IPS-18a (cell line): ENCODE measurements around the gene BCAN.

Experiments used
- H3K27ac ChIP-seq: one replicate; pipeline ENCODE4 v1.5.1; 2013; ENCODE audit warnings: low read length
- H3K27me3 ChIP-seq: one replicate; pipeline ENCODE4 v1.6.1; 2013; ENCODE audit warnings: mild to moderate bottlenecking, low read length; ENCODE audit not compliant: control insufficient read depth, insufficient read depth
- H3K36me3 ChIP-seq: one replicate; pipeline ENCODE4 v1.6.1; 2013; ENCODE audit warnings: low read depth, low read length; ENCODE audit not compliant: control insufficient read depth
- H3K4me1 ChIP-seq: one replicate; pipeline ENCODE4 v1.6.1; 2013; ENCODE audit warnings: low read depth, low read length; ENCODE audit not compliant: control insufficient read depth
- H3K4me3 ChIP-seq: one replicate; pipeline ENCODE4 v1.5.1; 2013; ENCODE audit warnings: low read length
- H3K9ac ChIP-seq: one replicate; pipeline ENCODE4 v1.6.1; 2013; ENCODE audit warnings: mild to moderate bottlenecking, low read length, moderate library complexity
- H3K9me3 ChIP-seq: one replicate; pipeline ENCODE4 v1.6.1; 2013; ENCODE audit warnings: low read depth, low read length; ENCODE audit not compliant: control insufficient read depth

The BCAN gene

DNA sequence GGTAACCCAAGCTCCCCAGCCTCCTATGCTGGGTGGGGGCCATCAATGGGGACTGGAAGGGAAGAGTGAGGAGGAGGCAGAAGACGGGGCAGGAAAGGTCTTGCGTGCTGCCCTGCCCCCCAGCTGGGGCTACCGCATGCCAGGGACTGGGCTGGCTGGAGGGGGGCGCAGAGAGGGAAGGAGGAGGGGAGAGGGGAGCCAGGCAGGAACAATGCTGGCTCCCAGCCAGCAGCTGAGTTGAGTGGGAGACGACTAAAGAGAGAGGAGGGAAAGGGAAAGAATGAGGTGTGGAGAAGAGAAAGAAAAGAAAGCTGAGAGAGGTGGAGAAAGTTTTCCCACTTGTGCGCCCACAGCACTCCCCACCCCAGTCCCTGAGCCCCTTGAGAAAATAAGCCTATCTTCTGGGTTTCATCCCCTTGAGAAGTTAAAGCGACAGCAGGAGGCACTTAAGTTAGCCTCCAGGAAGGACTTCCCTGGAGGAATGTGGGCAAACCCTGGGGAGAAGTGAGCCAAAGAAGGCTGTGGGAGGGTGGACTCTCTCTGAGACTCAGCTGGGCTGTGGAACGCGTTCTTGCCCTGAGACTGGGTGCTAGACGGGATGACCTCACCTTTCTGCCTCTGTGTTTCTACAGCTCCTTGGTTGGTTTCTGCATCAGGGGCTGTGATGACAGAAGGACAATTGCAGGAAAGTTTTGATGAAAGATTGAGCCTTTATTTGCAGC, 48.2 kb downstream of the BCAN start:
- Histone ChIP-seq H3K9ac (no peak overlapping the region), H3K27ac (no peak overlapping the region), H3K4me3 (peak overlapping the region; percentile 48), H3K36me3 (no peaks in the 10 kb centered on the region), H3K4me1 (peaks cover 53% of the 10 kb centered on the region), H3K9me3 (no peaks in the 10 kb centered on the region), H3K27me3 (peaks cover 20% of the 10 kb centered on the region)

DNA sequence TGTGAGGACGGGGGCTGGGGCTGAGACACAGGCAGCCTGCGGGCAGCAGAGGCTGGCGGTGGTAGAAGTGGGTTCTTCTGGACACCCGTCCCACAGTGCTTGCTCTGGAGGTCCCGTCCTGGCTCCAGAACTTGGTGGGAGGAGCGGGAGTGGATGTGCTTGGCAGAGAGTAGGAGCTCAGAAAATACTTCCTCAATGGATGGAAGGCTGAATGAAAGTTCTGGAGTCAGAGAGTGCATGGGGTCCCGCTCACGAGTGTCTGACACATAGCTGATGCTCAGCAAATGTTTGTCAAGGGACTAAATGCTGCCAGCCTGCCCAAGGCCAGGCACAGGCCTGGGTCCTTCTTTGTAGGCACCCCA, 48.7 kb downstream of the BCAN start:
- Histone ChIP-seq H3K27ac (no peak overlapping the region), H3K9me3 (no peaks in the 10 kb centered on the region), H3K9ac (no peak overlapping the region), H3K36me3 (no peaks in the 10 kb centered on the region), H3K4me1 (peaks cover 53% of the 10 kb centered on the region), H3K27me3 (peaks cover 20% of the 10 kb centered on the region), H3K4me3 (peak overlapping the region; percentile 52)

DNA sequence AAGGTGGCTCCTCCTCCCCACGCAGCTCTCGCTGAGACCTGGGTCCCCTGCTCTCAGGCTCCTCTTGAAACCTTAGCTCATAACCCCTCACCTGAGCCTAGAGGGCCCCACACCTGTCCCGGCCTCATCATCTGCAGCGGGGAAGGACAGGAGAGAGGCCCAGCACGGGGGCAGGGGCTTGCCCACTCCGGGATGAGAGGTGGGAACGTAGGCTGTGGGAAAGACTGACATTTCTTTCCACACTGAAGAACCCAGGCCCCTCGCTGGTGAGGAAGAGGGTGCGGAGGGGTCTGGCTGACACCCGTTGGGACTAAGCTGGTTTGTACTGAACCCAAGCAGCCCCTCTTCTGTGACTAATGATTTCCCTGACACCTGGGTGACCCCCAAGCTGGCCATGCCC, 49.3 kb downstream of the BCAN start:
- Histone ChIP-seq H3K27ac (no peak overlapping the region), H3K36me3 (no peaks in the 10 kb centered on the region), H3K4me1 (peaks cover 53% of the 10 kb centered on the region), H3K9ac (no peak overlapping the region), H3K4me3 (peak overlapping the region; percentile 52), H3K27me3 (peaks cover 20% of the 10 kb centered on the region), H3K9me3 (no peaks in the 10 kb centered on the region)

DNA sequence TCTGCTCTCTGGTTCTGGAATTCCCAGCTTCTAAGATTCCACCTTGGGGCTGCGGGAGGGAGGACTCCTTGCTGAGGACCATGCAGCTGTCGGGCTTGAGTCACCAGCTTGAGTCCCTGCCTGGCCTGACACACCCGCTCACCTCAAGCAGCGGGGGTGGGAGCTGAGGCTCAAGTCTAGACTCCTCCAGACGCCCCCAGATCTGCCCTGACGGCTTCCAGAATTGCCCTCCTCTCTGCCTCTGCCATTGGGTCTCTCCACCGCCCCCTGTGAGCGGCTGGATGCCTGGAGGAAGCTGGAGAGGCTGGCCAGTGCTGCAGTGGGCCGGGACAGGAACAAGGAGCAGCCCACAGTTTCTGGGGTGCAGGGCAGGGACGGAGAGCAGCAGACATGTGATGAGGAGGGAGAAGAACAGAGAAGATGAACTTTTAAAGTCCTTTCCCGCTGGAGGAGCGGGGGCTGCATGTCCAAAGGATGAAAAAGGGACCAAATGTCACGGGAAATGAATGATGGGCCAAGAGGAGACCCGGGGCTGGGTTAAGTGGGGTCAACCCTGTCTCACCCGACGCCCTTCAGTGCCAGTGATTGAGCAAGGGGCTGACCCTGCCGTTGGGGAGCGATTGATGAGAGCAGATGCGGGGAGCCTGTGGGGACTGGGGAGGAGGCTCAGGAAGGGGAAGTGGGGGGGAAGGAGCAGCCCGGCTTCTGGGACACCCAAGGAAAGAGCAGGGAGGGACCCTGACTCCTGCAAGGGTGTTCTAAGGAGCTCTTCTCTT, 49.9 kb downstream of the BCAN start:
- Histone ChIP-seq H3K4me1 (peaks cover 53% of the 10 kb centered on the region), H3K4me3 (peak overlapping the region; percentile 52), H3K27me3 (peaks cover 20% of the 10 kb centered on the region), H3K27ac (no peak overlapping the region), H3K9ac (peak overlapping the region; percentile 48), H3K9me3 (no peaks in the 10 kb centered on the region), H3K36me3 (no peaks in the 10 kb centered on the region)

DNA sequence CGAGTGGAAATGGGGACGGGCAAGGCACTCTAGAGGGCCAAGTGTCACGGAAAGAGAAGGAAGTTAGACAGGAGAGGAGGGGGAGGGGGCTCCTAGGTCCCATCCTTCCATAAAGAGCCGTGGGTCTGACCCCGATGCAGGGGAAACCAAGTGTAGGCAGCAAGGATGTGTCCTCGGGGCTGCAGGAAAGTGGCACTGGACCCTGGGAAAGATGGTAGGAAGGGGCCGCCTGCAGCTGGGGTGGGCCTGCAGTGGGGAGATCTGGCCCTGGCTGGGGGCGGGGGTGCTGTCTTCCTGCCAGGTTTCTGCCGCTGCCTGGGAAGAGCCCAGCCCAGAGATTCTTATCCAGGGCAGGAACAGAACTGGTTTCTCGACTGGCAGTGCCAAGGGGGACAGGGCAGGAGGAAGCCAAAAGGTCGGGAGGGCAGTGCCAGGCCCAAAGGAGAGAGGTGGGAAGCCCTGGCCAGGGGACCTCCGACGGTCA, 50.6 kb downstream of the BCAN start:
- H3K27me3 ChIP-seq, result peaks cover 20% of the 10 kb centered on the region
- H3K27ac ChIP-seq, result no peak overlapping the region
- H3K9ac ChIP-seq, result peak overlapping the region; percentile 48
- peak overlapping the region; percentile 52 for H3K4me3 ChIP-seq
- H3K36me3 ChIP-seq, result no peaks in the 10 kb centered on the region
- no peaks in the 10 kb centered on the region for H3K9me3 ChIP-seq
- peaks cover 53% of the 10 kb centered on the region for H3K4me1 ChIP-seq

DNA sequence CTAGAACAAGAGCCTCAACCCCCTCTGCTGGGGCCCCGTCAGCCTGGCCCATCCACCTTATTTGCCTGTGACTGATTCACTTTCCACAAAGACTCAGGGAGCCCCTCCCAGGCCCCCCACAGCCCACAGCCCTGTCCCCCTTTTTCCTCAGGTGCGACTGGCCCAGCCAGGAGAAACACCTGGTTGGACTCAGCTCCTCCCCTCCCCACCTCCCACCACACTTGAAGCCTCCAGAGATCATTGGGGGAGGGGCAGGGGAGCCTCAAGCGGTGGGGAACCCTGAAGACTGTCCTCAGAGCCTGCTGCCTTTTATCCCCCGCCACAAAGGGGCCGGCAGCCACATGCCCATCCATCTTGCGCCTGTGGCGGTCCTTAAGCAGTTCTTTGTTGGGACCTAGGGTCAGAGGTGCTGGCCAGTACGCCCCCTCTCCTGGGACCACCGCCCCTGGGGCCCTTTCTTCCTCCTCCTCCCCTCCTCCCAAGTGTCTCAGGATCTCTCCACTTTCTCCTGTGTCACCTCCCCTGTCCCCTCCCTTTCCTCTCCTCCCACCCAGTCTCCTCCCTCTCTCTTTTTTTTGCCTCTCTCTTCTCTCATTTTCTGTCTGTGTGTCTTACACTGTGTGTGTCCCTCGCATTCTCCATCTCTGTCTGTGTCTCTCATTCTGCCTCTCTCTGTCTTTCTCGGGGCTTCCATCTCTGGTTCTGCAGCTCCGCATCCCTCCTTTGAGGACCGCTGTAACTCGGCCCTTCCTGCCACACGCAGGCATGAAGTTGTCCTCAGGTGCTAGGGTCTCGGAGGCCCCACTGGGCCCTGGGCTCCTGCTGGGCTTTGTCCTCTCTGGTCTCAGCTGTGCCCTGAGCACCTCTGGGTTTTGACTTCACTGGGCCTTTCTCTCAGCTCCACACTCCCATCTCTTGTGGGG, 51.3 kb downstream of the BCAN start:
- Histone ChIP-seq H3K9ac (peak overlapping the region; percentile 54), H3K36me3 (peaks cover 4% of the 10 kb centered on the region), H3K27ac (peak overlapping the region; percentile 72), H3K4me3 (peak overlapping the region; percentile 52), H3K9me3 (no peaks in the 10 kb centered on the region), H3K4me1 (peaks cover 53% of the 10 kb centered on the region), H3K27me3 (peaks cover 20% of the 10 kb centered on the region)

DNA sequence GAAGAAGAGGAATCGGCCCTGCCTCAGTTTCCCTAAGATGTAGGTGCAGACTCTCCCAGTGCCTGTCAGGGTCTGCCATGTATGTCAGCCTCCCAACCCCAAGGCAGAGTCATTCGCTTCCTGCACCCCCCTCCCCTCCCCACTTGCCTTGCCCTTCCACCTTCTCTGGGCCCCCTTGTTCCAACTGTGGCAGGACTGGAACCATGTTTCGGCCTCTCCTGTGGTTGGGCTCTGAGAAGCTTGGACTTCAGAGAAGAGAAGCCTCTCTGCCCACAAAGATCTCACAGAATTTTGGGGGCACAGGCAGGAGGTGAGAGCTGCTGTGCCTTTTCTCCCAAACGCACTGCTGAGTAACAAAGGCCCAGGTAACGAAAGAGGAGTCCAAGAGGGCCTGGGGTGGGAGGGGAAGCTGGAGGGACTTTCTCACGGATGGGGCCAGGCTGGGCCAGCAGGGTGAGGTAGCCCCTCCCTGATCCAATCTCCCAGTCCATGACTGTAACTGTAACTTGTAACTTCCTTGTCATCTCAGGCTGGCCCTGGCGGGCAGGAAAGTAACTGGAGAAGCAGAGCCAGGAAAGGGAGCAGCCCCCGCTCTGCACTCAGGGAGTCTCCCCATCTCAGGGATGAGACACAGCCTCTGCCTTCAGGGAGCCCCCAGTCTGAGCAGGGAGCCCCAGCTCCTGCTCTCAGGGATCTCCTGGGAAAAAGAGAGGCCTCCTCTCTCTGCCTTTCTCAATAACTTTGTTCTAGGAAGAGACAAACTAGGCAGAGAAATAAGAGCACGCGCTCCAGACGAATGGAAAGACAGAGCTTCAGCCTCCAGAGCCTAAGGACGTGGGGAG, 52.2 kb downstream of the BCAN start:
- peaks cover 52% of the 10 kb centered on the region for H3K4me1 ChIP-seq
- H3K9me3 ChIP-seq, result no peaks in the 10 kb centered on the region
- H3K27me3 ChIP-seq, result peaks cover 20% of the 10 kb centered on the region
- H3K4me3 ChIP-seq, result peak overlapping the region; percentile 44
- H3K36me3 ChIP-seq, result peaks cover 13% of the 10 kb centered on the region
- H3K27ac ChIP-seq, result peak overlapping the region; percentile 42
- H3K9ac ChIP-seq, result peak overlapping the region; percentile 54

DNA sequence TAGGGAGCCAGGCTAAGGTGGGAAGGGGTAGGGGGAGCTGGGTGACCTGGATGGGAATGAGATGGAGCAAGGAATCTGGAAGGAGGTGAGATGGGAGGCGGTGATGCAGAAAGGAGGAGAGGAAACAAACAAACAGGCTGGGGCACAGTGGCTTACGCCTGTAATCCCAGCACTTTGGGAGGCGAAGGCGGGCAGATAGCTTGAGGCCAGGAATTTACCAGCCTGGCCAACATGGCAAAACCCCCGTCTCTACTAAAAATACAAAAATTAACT, 52.7 kb downstream of the BCAN start:
- no peaks in the 10 kb centered on the region for H3K9me3 ChIP-seq
- H3K4me3 ChIP-seq, result no peak overlapping the region
- peaks cover 48% of the 10 kb centered on the region for H3K4me1 ChIP-seq
- H3K27me3 ChIP-seq, result peaks cover 20% of the 10 kb centered on the region
- H3K36me3 ChIP-seq, result peaks cover 16% of the 10 kb centered on the region
- no peak overlapping the region for H3K27ac ChIP-seq
- no peak overlapping the region for H3K9ac ChIP-seq

DNA sequence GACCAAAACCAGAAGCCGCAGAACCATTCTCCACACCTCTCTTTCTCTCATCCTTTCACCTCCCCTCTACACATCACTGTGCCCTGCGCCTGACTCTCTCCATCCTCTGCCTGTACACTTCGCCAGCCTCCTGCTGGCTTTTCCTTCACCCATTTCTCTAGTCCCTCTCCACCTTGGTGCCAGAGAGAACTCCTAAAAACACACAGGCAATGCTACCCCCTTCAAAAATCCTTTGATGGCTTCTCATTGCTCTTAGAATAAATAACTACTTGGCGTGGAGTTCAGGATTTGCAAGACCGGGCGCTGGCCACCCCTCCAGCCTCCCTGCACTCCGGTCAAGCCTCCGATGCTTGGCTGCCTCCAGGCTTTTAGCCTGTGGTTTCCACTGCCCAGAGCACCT, 54.8 kb downstream of the BCAN start:
- Histone ChIP-seq H3K27ac (no peak overlapping the region), H3K4me3 (no peak overlapping the region), H3K27me3 (peaks cover 1% of the 10 kb centered on the region), H3K4me1 (peaks cover 27% of the 10 kb centered on the region), H3K9ac (no peak overlapping the region), H3K9me3 (no peaks in the 10 kb centered on the region), H3K36me3 (peaks cover 27% of the 10 kb centered on the region)

DNA sequence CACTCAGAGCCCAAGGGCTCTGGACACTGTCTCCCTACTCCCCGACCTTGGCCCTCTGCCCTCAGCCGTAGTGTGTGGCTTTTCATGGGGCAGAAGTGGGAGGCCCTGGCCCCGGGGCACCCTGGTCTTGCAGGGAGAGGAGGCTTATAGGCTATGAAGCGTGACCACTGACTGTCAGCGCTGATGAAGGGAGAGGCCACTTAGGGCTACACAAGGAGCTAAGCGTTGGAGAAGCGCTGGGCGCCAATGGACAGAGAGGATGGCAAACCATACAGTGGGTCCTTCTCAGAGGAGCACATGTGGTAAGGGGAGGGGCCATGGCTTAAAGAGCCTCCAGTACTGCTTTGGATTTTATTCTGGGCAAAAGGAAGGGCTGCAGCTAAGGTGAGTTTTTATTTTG, 55.6 kb downstream of the BCAN start:
- Histone ChIP-seq H3K9me3 (no peaks in the 10 kb centered on the region), H3K4me1 (peaks cover 19% of the 10 kb centered on the region), H3K4me3 (no peak overlapping the region), H3K27me3 (no peaks in the 10 kb centered on the region), H3K9ac (no peak overlapping the region), H3K36me3 (peaks cover 27% of the 10 kb centered on the region), H3K27ac (no peak overlapping the region)

DNA sequence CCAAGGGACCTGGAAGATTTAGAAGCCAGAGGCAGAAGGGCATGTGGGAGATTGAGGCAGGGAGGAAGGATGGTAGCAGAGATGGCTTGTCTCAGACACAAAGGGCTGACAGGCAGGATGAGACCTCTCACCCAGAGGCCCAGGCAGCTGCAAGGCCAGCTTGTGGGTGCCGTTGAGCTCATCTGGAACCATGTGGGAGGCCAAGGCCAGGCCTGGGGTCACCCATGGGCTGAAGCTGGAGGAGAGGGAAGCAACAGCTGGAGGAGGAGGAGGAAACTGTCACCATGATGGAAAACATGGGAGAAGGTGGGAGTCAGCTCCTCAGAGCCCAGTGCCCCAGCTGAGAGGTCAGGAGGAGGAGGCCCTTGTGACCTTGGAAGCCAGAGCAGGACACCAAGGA, 57.1 kb downstream of the BCAN start:
- Histone ChIP-seq H3K9me3 (no peaks in the 10 kb centered on the region), H3K4me3 (no peak overlapping the region), H3K27ac (no peak overlapping the region), H3K4me1 (peaks cover 19% of the 10 kb centered on the region), H3K36me3 (peaks cover 27% of the 10 kb centered on the region), H3K27me3 (peaks cover 14% of the 10 kb centered on the region), H3K9ac (no peak overlapping the region)
